CD4-positive, CD25-positive, alpha-beta regulatory T cell (primary cell): ENCODE results near the gene MAP2K7. TPM values are rescaled to one million over a fixed set of nuclear protein-coding genes. Genes with fewer than 3 reads are reported as not detected.
"Not testable (repeated sequence)": the region's sequence is repeated elsewhere in the genome, so short reads cannot be mapped to it uniquely, and the experiment has no call there.

ENCODE experiments used
- ATAC-seq, 2 donors: fragments of 150-1000 bp; cut with Tn5 transposase; one replicate each; pipeline ENCODE4 v1.10.0; 2021; ENCODE audit warnings: low read depth in 2 of 2, moderate number of reproducible peaks in 2 of 2, moderate library complexity in 1 of 2
- DNase-seq, 3 donors: peaks; one replicate each; pipeline versions ENCODE4 v3.0.0 to v3.0.0-alpha.2; 2012 to 2022; ENCODE audit warnings: mixed read lengths in 1 of 3
- H3K27ac ChIP-seq: one replicate; pipeline ENCODE4 v1.7.0; 2013; ENCODE audit warnings: mild to moderate bottlenecking, low read length; ENCODE audit not compliant: insufficient read depth, poor library complexity, severe bottlenecking
- H3K27me3 ChIP-seq: one replicate; pipeline ENCODE4 v1.7.0; 2013; ENCODE audit warnings: low read length; ENCODE audit not compliant: control insufficient read depth, insufficient read depth
- H3K36me3 ChIP-seq: one replicate; pipeline ENCODE4 v1.7.0; 2013; ENCODE audit warnings: mild to moderate bottlenecking, low read length, moderate library complexity; ENCODE audit not compliant: control insufficient read depth, insufficient read depth
- H3K4me1 ChIP-seq: 2 replicates; pipeline ENCODE4 v1.7.0; 2013; ENCODE audit warnings: mild to moderate bottlenecking, low read length; ENCODE audit not compliant: insufficient read depth, control insufficient read depth, poor library complexity, severe bottlenecking
- H3K4me3 ChIP-seq: one replicate; pipeline ENCODE4 v1.7.0; 2013; ENCODE audit warnings: low read depth, mild to moderate bottlenecking, low read length, moderate library complexity
- H3K9me3 ChIP-seq, 2 experiments: 1 replicate in 1 of 2; 2 replicates in 1 of 2; pipeline ENCODE4 v1.7.0; 2013; ENCODE audit warnings: low read length in 2 of 2, mild to moderate bottlenecking in 1 of 2, moderate library complexity in 1 of 2; ENCODE audit not compliant: control insufficient read depth in 2 of 2
- H3K27ac Mint-ChIP-seq, 3 donors: one replicate each; pipeline ENCODE4 v1.8.0; 2020 to 2022; ENCODE audit warnings: mild to moderate bottlenecking in 3 of 3, mixed read lengths in 3 of 3, moderate library complexity in 2 of 3
- H3K27me3 Mint-ChIP-seq: one replicate; pipeline ENCODE4 v1.8.0; 2022; ENCODE audit warnings: mild to moderate bottlenecking, mixed read lengths
- H3K36me3 Mint-ChIP-seq: one replicate; pipeline ENCODE4 v1.8.0; 2020; ENCODE audit warnings: mixed read lengths
- H3K4me1 Mint-ChIP-seq, 4 donors: one replicate each; pipeline ENCODE4 v1.8.0; 2020 to 2022; ENCODE audit warnings: mixed read lengths in 4 of 4, mild to moderate bottlenecking in 1 of 4
- H3K4me3 Mint-ChIP-seq, 4 donors: one replicate each; pipeline ENCODE4 v1.8.0; 2020 to 2022; ENCODE audit warnings: mild to moderate bottlenecking in 4 of 4, mixed read lengths in 4 of 4, moderate library complexity in 3 of 4
- H3K9me3 Mint-ChIP-seq, 7 donors: one replicate each; pipeline ENCODE4 v1.8.0; 2020 to 2022; ENCODE audit warnings: mixed read lengths in 7 of 7, mild to moderate bottlenecking in 3 of 7, moderate library complexity in 2 of 7
- polyA plus RNA-seq, 4 donors: library from polyadenylated mRNA; unstranded; fragments of 300-500 nt; fragmentation: Illumina TruSeq; gene quantifications; one replicate each; pipeline ENCODE4 v1.2.3, GENCODE V29; 2021
- total RNA-seq: library from RNA; stranded (reverse); gene quantifications from one replicate; pipeline ENCODE4 v1.2.3, GENCODE V29; 2022

The MAP2K7 gene
- total and polyA plus RNA-seq, 5 donors from 2014 or later, result 1.7 to 93.4 (median 2.7) TPM

DNA sequence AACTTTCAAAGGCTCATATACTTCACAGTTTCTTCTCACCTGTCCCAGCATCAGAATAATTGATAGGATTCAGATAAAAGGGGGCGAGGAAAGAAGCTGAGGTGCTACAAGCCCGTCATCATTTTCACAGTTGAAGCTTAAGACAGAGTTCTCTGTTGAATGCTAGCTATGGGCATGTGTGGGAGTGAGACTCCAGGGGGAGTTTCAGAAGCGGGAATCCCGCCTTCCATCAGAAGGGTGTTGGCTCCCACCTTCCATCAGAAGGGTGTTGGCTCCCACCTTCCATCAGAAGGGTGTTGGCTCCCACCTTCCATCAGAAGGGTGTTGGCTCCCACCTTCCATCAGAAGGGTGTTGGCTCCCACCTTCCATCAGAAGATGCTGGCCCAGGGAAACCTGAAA is 57.4 kb downstream of the MAP2K7 start:
- H3K27ac ChIP-seq, ATAC-seq, H3K27me3 ChIP-seq, H3K4me3 Mint-ChIP-seq, H3K4me1 Mint-ChIP-seq, H3K27me3 Mint-ChIP-seq, DNase-seq, H3K4me3 ChIP-seq, H3K9me3 ChIP-seq, H3K4me1 ChIP-seq, H3K27ac Mint-ChIP-seq, H3K9me3 Mint-ChIP-seq: not testable (repeated sequence)
- peaks cover 52% of the 10 kb centered on the region for H3K36me3 ChIP-seq
- H3K36me3 Mint-ChIP-seq, result peaks cover 13% of the 10 kb centered on the region

DNA sequence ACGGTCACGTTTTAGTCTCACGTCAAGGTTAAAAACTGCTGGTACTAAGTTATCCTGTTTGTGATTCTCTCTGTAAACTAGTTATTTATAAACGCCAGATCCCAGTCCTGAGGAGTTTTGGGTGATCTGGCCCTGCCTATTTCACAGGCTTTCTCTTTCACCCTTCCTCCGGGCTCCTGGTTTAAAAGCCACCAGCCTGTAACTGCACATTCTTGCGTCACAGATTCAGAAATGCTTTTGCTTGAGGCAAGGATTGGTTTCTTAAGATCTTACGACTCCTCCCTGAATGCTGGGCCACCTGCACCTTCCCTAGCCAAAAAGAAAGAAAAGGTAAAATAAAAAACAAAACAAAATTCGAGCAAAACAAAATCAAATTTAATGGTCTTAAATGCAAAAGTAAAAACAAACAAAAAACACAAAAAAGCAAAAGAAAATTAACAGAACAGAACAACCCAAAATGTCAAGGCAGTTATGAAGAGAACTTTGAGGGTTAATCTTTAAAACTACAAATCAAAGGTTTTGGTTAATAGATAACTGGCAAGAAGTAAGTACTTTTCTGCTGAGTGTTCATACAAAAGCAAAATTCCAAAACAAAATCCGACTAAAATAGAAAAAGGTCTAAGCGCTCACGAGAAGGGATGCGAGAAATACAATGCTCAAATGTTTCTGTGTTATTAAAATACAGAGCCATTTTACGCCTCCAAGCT is 58.4 kb downstream of the MAP2K7 start:
- H3K27me3 ChIP-seq, result no peaks in the 10 kb centered on the region
- ATAC-seq, result no peak
- H3K4me3 ChIP-seq, result no peak overlapping the region
- no peak overlapping the region for H3K27ac Mint-ChIP-seq
- no peaks in the 10 kb centered on the region for H3K4me1 ChIP-seq
- H3K9me3 Mint-ChIP-seq, result no peaks in the 10 kb centered on the region
- H3K27ac ChIP-seq, result no peak overlapping the region
- H3K9me3 ChIP-seq, result no peaks in the 10 kb centered on the region
- no peak for DNase-seq
- peaks cover 62% of the 10 kb centered on the region for H3K36me3 ChIP-seq
- H3K4me1 Mint-ChIP-seq, result peaks cover 0 to 4% (median 2%) of the 10 kb centered on the region in 4 donors
- H3K4me3 Mint-ChIP-seq, result no peak overlapping the region
- peaks cover 17% of the 10 kb centered on the region for H3K36me3 Mint-ChIP-seq
- no peaks in the 10 kb centered on the region for H3K27me3 Mint-ChIP-seq

DNA sequence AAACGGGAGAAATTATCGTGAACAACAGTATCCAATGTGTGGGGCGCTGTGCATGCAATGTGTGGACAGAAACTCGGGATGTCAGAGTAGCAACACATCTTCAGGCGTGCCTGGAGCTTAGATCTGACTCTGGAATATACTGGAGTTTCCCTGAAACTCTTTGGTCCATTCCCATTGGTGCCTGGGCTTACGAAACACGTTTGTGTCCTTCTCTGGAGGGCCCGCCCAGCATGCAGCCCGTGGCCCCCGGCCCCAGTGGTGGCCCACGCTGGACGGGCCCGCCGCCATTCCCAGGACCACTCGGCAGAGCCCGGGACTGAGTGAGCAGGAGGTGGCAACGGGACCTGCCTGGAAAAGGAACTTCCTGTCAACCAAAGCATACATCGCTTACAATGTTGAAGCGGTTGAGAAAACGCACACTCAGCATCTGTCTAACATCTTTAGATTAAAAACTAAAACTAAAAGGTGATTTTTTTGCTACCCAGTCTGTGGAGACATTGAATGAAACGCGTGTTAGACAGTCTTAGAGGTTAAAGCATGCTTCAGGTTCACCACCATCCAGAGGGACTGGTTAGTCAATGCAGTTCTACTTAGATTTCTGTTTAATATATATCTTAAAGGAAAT is 59.1 kb downstream of the MAP2K7 start:
- ATAC-seq (no peak), DNase-seq (no peak)
- no peaks in the 10 kb centered on the region for H3K27me3 Mint-ChIP-seq
- Histone ChIP-seq H3K36me3 (peaks cover 69% of the 10 kb centered on the region), H3K4me1 (no peaks in the 10 kb centered on the region), H3K27me3 (no peaks in the 10 kb centered on the region), H3K9me3 (no peaks in the 10 kb centered on the region), H3K27ac (no peak overlapping the region), H3K4me3 (no peak overlapping the region)
- H3K4me3 Mint-ChIP-seq, result no peak overlapping the region
- no peaks in the 10 kb centered on the region for H3K9me3 Mint-ChIP-seq
- H3K27ac Mint-ChIP-seq, result no peak overlapping the region
- peaks cover 23% of the 10 kb centered on the region for H3K36me3 Mint-ChIP-seq
- peaks cover 0 to 4% (median 2%) of the 10 kb centered on the region in 4 donors for H3K4me1 Mint-ChIP-seq

DNA sequence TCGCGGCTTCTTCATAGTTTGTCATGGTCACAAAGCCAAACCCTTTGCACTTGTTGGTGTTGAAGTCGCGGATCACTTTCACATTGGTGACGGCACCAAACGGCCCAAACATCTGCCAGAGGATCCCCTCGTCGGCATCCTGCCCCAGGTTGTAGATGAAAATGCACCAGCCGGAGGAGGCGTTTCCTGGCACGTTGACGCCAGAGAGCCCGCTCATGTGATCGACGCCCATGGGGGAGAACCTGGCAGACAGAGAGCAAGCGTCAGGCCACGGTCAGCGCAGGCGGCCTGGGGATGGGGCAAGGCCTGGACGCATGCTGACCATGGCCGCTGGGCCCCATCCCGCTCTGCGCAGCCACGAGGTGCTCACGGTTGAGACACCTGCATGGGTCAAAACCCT is 59.9 kb downstream of the MAP2K7 start:
- H3K27me3 Mint-ChIP-seq, result no peaks in the 10 kb centered on the region
- H3K36me3 Mint-ChIP-seq, result peaks cover 23% of the 10 kb centered on the region
- peaks cover 75% of the 10 kb centered on the region for H3K36me3 ChIP-seq
- no peak overlapping the region for H3K4me3 Mint-ChIP-seq
- H3K9me3 Mint-ChIP-seq, result no peaks in the 10 kb centered on the region
- no peaks in the 10 kb centered on the region for H3K9me3 ChIP-seq
- H3K27ac Mint-ChIP-seq, result no peak overlapping the region
- no peaks in the 10 kb centered on the region for H3K4me1 ChIP-seq
- ATAC-seq (no peak), DNase-seq (no peak)
- no peak overlapping the region for H3K4me3 ChIP-seq
- peaks cover 0 to 4% (median 2%) of the 10 kb centered on the region in 4 donors for H3K4me1 Mint-ChIP-seq
- no peaks in the 10 kb centered on the region for H3K27me3 ChIP-seq
- no peak overlapping the region for H3K27ac ChIP-seq

Other genes with a start within 250 kb of the MAP2K7 start
- not detected for gene RETN, start 234.8 kb upstream of the MAP2K7 start, total RNA-seq
- gene RETN, start 234.8 kb upstream of the MAP2K7 start, polyA plus RNA-seq, result not detected
- gene MCEMP1, start 226.8 kb upstream of the MAP2K7 start, total RNA-seq, result 0.59 TPM
- gene MCEMP1, start 226.8 kb upstream of the MAP2K7 start, polyA plus RNA-seq, result not detected
- 63.9 TPM for gene TRAPPC5, start 223.0 kb upstream of the MAP2K7 start, total RNA-seq
- 100 to 1,000 TPM; 142 to 229 (median 192) TPM for gene TRAPPC5, start 223.0 kb upstream of the MAP2K7 start, polyA plus RNA-seq
- gene FCER2, start 201.7 kb upstream of the MAP2K7 start, total RNA-seq, result not detected
- 1 to 10 TPM in 1 of 4 donors, under 1 TPM in 2, not detected in 1; 0.34 to 4.5 (median 0.48) TPM for gene FCER2, start 201.7 kb upstream of the MAP2K7 start, polyA plus RNA-seq
- not detected for gene CLEC4G, start 171.8 kb upstream of the MAP2K7 start, total RNA-seq
- gene CLEC4G, start 171.8 kb upstream of the MAP2K7 start, polyA plus RNA-seq, result not detected
- gene CD209, start 156.3 kb upstream of the MAP2K7 start, total RNA-seq, result not detected
- gene CD209, start 156.3 kb upstream of the MAP2K7 start, polyA plus RNA-seq, result not detected
- gene CLEC4M, start 140.6 kb upstream of the MAP2K7 start, total RNA-seq, result not detected
- under 1 TPM in 1 of 4 donors, not detected in 3; 0.53 TPM for gene CLEC4M, start 140.6 kb upstream of the MAP2K7 start, polyA plus RNA-seq
- 10.2 TPM for gene EVI5L, start 73.7 kb upstream of the MAP2K7 start, total RNA-seq
- gene EVI5L, start 73.7 kb upstream of the MAP2K7 start, polyA plus RNA-seq, result 1 to 10 TPM; 1.9 to 3.0 (median 2.2) TPM
- 0.12 TPM for gene PRR36, start 29.5 kb upstream of the MAP2K7 start, total RNA-seq
- gene PRR36, start 29.5 kb upstream of the MAP2K7 start, polyA plus RNA-seq, result under 1 TPM in 2 of 4 donors, not detected in 2; 0.05 to 0.22 TPM
- gene LRRC8E, start 15.4 kb upstream of the MAP2K7 start, total RNA-seq, result not detected
- gene LRRC8E, start 15.4 kb upstream of the MAP2K7 start, polyA plus RNA-seq, result not detected
- gene TGFBR3L, start 11.0 kb downstream of the MAP2K7 start, total RNA-seq, result 1.1 TPM
- not detected for gene TGFBR3L, start 11.0 kb downstream of the MAP2K7 start, polyA plus RNA-seq
- 12.1 TPM for gene SNAPC2, start 16.5 kb downstream of the MAP2K7 start, total RNA-seq
- 10 to 100 TPM; 14.3 to 22.1 (median 17.2) TPM for gene SNAPC2, start 16.5 kb downstream of the MAP2K7 start, polyA plus RNA-seq
- not detected for gene CTXN1, start 22.3 kb downstream of the MAP2K7 start, total RNA-seq
- not detected for gene CTXN1, start 22.3 kb downstream of the MAP2K7 start, polyA plus RNA-seq
- gene TIMM44, start 39.8 kb downstream of the MAP2K7 start, total RNA-seq, result 72.5 TPM
- gene TIMM44, start 39.8 kb downstream of the MAP2K7 start, polyA plus RNA-seq, result 10 to 100 TPM; 14.0 to 16.5 (median 15.0) TPM
- gene ELAVL1, start 101.8 kb downstream of the MAP2K7 start, total RNA-seq, result 39.6 TPM
- gene ELAVL1, start 101.8 kb downstream of the MAP2K7 start, polyA plus RNA-seq, result 10 to 100 TPM; 48.0 to 52.0 (median 49.2) TPM
- gene CCL25, start 148.9 kb downstream of the MAP2K7 start, total RNA-seq, result not detected
- under 1 TPM in 1 of 4 donors, not detected in 3; 0.48 TPM for gene CCL25, start 148.9 kb downstream of the MAP2K7 start, polyA plus RNA-seq
- 0.07 TPM for gene FBN3, start 245.7 kb downstream of the MAP2K7 start, total RNA-seq
- gene FBN3, start 245.7 kb downstream of the MAP2K7 start, polyA plus RNA-seq, result not detected